IMR-90 (cell line): ENCODE data around the gene APOBEC3F.
A peak's percentile ranks its signal among the peaks of the same experiment; 100 is the strongest.

Experiments used
- BHLHE40 ChIP-seq: fragments of 150-350 bp; IDR thresholded peaks from 2 replicates; pipeline ENCODE4 v1.6.1; 2016; ENCODE audit warnings: mild to moderate bottlenecking, low read depth, low read length
- CEBPB ChIP-seq: IDR thresholded peaks from 2 replicates; pipeline ENCODE4 v1.6.1; 2012; ENCODE audit warnings: low read depth, low read length, improper control_type of control experiment
- CTCF ChIP-seq: conservative IDR thresholded peaks from 2 replicates; pipeline ENCODE4 v1.5.1; 2012; ENCODE audit warnings: mild to moderate bottlenecking, low read depth, low read length, improper control_type of control experiment
- ELK1 ChIP-seq: fragments of 150-350 bp; IDR thresholded peaks from 2 replicates; pipeline ENCODE4 v1.6.1; 2016; ENCODE audit warnings: low read depth, mild to moderate bottlenecking, low read length, moderate library complexity, borderline replicate concordance
- FOS ChIP-seq: fragments of 150-350 bp; IDR thresholded peaks from 2 replicates; pipeline ENCODE4 v1.6.1; 2016; ENCODE audit warnings: low read depth, low read length
- MAFK ChIP-seq: IDR thresholded peaks from 2 replicates; pipeline ENCODE4 v1.6.1; 2012; ENCODE audit warnings: low read depth, low read length, improper control_type of control experiment
- MAZ ChIP-seq: IDR thresholded peaks from 2 replicates; pipeline ENCODE4 v1.6.1; 2012; ENCODE audit warnings: low read depth, mild to moderate bottlenecking, low read length, improper control_type of control experiment, moderate library complexity, borderline replicate concordance
- POLR2A ChIP-seq: IDR thresholded peaks from 2 replicates; pipeline ENCODE4 v1.6.1; 2012; ENCODE audit warnings: mild to moderate bottlenecking, low read depth, low read length
- RFX5 ChIP-seq: IDR thresholded peaks from 2 replicates; pipeline ENCODE4 v1.8.0; 2012; ENCODE audit warnings: low read depth, mild to moderate bottlenecking, low read length, moderate library complexity
- USF2 ChIP-seq: fragments of 150-350 bp; IDR thresholded peaks from 2 replicates; pipeline ENCODE4 v1.6.1; 2017; ENCODE audit warnings: mild to moderate bottlenecking, antibody characterized with exemption, low read length, low read depth

- TF ChIP-seq MAFK (no peak), RFX5 (no peak), CTCF (peak; percentile 83), USF2 (no peak), MAZ (no peak; the same call in 1 of the 2 replicates), CEBPB (peak; percentile 69), ELK1 (no peak), FOS (no peak), POLR2A (no peak), BHLHE40 (no peak)
Measured at GRCh38 chr22:39003165-39003638, 37.5 kb upstream of the APOBEC3F start.
